ENCODE measurements around the gene NGDN.
A peak's percentile ranks its signal among the peaks of the same experiment; 100 is the strongest.

The NGDN gene

GRCh38 chr14:23478109-23478759, 8.7 kb downstream of the NGDN start:
- peak; percentile 87 for FAIRE-seq

GRCh38 chr14:23481362-23481970, 12.0 kb downstream of the NGDN start:
- FAIRE-seq: no peak

- FAIRE-seq: no peak
Measured at GRCh38 chr14:23481979-23482822, 12.7 kb downstream of the NGDN start.

GRCh38 chr14:23482823-23483148, 13.3 kb downstream of the NGDN start:
- FAIRE-seq: no peak

GRCh38 chr14:23483236-23483854, 13.8 kb downstream of the NGDN start:
- no peak for FAIRE-seq

GRCh38 chr14:23485326-23485725, 15.8 kb downstream of the NGDN start:
- no peak for FAIRE-seq

GRCh38 chr14:23486036-23486435, 16.5 kb downstream of the NGDN start:
- FAIRE-seq: no peak

- FAIRE-seq: no peak
Measured at GRCh38 chr14:23487216-23487615, 17.7 kb downstream of the NGDN start.

GRCh38 chr14:23492618-23493272, 23.2 kb downstream of the NGDN start:
- FAIRE-seq: no peak

- FAIRE-seq: no peak
Measured at GRCh38 chr14:23494223-23494622, 24.7 kb downstream of the NGDN start.

- no peak for FAIRE-seq
Measured at GRCh38 chr14:23512156-23512555, 42.7 kb downstream of the NGDN start.

GRCh38 chr14:23513005-23513817, 43.7 kb downstream of the NGDN start:
- no peak for FAIRE-seq

GRCh38 chr14:23513818-23514643, 44.5 kb downstream of the NGDN start:
- no peak for FAIRE-seq

GRCh38 chr14:23514644-23514957, 45.1 kb downstream of the NGDN start:
- FAIRE-seq: no peak

- no peak for FAIRE-seq
Measured at GRCh38 chr14:23517650-23518326, 48.3 kb downstream of the NGDN start.

- FAIRE-seq: no peak
Measured at GRCh38 chr14:23518709-23519108, 49.2 kb downstream of the NGDN start.

- no peak for FAIRE-seq
Measured at GRCh38 chr14:23520899-23521533, 51.5 kb downstream of the NGDN start.

GRCh38 chr14:23521785-23522640, 52.5 kb downstream of the NGDN start:
- FAIRE-seq: no peak

GRCh38 chr14:23522643-23523198, 53.2 kb downstream of the NGDN start:
- no peak for FAIRE-seq

Measured in A204.1 (cell line).